Hepatocyte (in vitro differentiated cells): ENCODE measurements around the gene FLVCR2. TPM values are rescaled to one million over a fixed set of nuclear protein-coding genes. Genes with fewer than 3 reads are reported as not detected.

Source experiments
- DNase-seq: peaks from one replicate; pipeline ENCODE4 v3.0.0-alpha.2; 2016; ENCODE audit warnings: low spot score
- H2AFZ ChIP-seq: fragments of 200-600 bp; sonication (generic); 2 replicates; pipeline ENCODE4 v1.6.0; 2016; ENCODE audit warnings: antibody characterized with exemption, mild to moderate bottlenecking
- H3K27ac ChIP-seq: fragments of 200-600 bp; sonication (generic); 2 replicates; pipeline ENCODE4 v1.5.1; 2016; ENCODE audit warnings: mild to moderate bottlenecking
- H3K27me3 ChIP-seq: fragments of 200-600 bp; sonication (generic); 2 replicates; pipeline ENCODE4 v1.6.1; 2016
- H3K36me3 ChIP-seq: fragments of 200-600 bp; sonication (generic); replicated peaks from 2 replicates; pipeline ENCODE4 v1.5.1; 2016; ENCODE audit warnings: low read depth; ENCODE audit not compliant: insufficient read depth
- H3K4me1 ChIP-seq: fragments of 200-600 bp; sonication (generic); 2 replicates; pipeline ENCODE4 v1.5.1; 2016; ENCODE audit warnings: mild to moderate bottlenecking, moderate library complexity; ENCODE audit not compliant: insufficient read depth
- H3K4me2 ChIP-seq: fragments of 200-600 bp; sonication (generic); 2 replicates; pipeline ENCODE4 v1.6.0; 2016
- H3K4me3 ChIP-seq: fragments of 200-600 bp; sonication (generic); 2 replicates; pipeline ENCODE4 v1.5.1; 2016; ENCODE audit warnings: mild to moderate bottlenecking
- H3K79me2 ChIP-seq: fragments of 200-600 bp; sonication (generic); 2 replicates; pipeline ENCODE4 v1.6.0; 2017; ENCODE audit warnings: mild to moderate bottlenecking
- H3K9me2 ChIP-seq: fragments of 200-600 bp; sonication (generic); replicated peaks from 2 replicates; pipeline ENCODE4 v1.6.0; 2017; ENCODE audit warnings: mild to moderate bottlenecking; ENCODE audit not compliant: insufficient read depth
- H3K9me3 ChIP-seq: fragments of 200-600 bp; sonication (generic); 2 replicates; pipeline ENCODE4 v1.5.1; 2016; ENCODE audit warnings: low read depth, mild to moderate bottlenecking
- H4K20me1 ChIP-seq: fragments of 200-600 bp; sonication (generic); 2 replicates; pipeline ENCODE4 v1.6.0; 2016; ENCODE audit warnings: mild to moderate bottlenecking; ENCODE audit not compliant: insufficient read depth, poor library complexity, severe bottlenecking
- EZH2 ChIP-seq: fragments of 200-600 bp; sonication (generic); IDR thresholded peaks from 2 replicates; pipeline ENCODE4 v1.6.1; 2016; ENCODE audit warnings: antibody characterized with exemption, mild to moderate bottlenecking, borderline replicate concordance
- EZH2phosphoT487 ChIP-seq: fragments of 200-600 bp; sonication (generic); IDR thresholded peaks from one replicate; pipeline ENCODE4 v1.6.1; 2018; ENCODE audit warnings: antibody characterized with exemption, mild to moderate bottlenecking, low read depth, moderate library complexity; ENCODE audit not compliant: unreplicated experiment, severe bottlenecking
- WGBS: methylation state at CpG from one replicate; pipeline ENCODE4 v1.1.6; 2016; ENCODE audit warnings: low lambda C conversion rate; ENCODE audit errors: missing lambda C conversion rate; 5-methylcytosine and 5-hydroxymethylcytosine counted together
- polyA plus RNA-seq: library from polyadenylated mRNA; unstranded; fragments of >200 nt; fragmentation: Nextera tagmentation; extraction: Ambion mirVana; gene quantifications from 2 replicates; pipeline ENCODE4 v1.2.1, GENCODE V29; 2016
- total RNA-seq: library from RNA; depleted of rRNA; stranded (reverse); fragments of >200 nt; gene quantifications from 2 replicates; pipeline ENCODE4 v1.2.3, GENCODE V29; 2014
- TF ChIP-seq, protein P1 (sequence below): fragments of 200-600 bp; sonication (generic); IDR thresholded peaks from 2 replicates; pipeline ENCODE4 v1.5.1; 2016; ENCODE audit warnings: antibody characterized with exemption, mild to moderate bottlenecking; ENCODE audit not compliant: poor library complexity

FLVCR2 gene
- total and polyA plus RNA-seq, 2 experiments from 2014 or later: 9.5 to 10.1 TPM

DNA sequence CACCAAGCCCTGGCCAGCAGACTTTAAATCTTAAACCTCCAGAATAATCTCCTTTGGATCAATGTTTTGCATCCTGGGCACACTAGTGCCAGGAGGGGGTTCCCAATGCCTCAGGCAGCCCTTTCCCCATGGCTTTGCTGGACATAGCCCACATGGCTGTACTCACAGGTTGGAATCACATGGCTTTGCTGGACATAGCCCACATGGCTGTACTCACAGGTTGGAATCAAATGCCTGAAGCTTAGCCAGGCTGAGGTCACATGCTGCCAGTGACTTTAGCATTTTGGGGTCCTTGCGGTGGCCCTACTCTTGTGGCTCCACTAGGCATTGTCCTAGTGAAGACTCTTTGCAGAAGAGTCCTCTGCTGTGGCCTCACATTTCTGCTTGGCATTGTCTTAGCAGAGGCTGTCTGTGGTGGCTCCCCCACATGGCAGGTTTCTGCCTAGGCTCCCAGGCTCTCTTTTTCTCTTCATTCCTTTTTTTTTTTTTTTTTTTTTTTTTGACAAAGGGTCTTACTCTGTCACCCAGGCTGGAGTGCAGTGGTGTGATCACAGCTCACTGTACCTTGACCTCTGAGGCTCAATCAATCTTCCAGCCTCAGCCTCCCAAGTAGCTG lies 13.0 kb downstream of the FLVCR2 start:
- Histone ChIP-seq H3K4me3 (no peak overlapping the region), H3K36me3 (no peaks in the 10 kb centered on the region), H3K27me3 (no peaks in the 10 kb centered on the region), H3K4me1 (no peaks in the 10 kb centered on the region), H3K27ac (no peak overlapping the region), H3K9me3 (no peaks in the 10 kb centered on the region), H3K79me2 (peaks cover 11% of the 10 kb centered on the region), H2AFZ (no peak overlapping the region), H3K9me2 (no peaks in the 10 kb centered on the region), H4K20me1 (no peaks in the 10 kb centered on the region), H3K4me2 (no peak overlapping the region)
- DNase-seq: no peak
- WGBS: 100% methylated on average over 1 of the region's 1 CpG
- TF ChIP-seq, protein P1, sequence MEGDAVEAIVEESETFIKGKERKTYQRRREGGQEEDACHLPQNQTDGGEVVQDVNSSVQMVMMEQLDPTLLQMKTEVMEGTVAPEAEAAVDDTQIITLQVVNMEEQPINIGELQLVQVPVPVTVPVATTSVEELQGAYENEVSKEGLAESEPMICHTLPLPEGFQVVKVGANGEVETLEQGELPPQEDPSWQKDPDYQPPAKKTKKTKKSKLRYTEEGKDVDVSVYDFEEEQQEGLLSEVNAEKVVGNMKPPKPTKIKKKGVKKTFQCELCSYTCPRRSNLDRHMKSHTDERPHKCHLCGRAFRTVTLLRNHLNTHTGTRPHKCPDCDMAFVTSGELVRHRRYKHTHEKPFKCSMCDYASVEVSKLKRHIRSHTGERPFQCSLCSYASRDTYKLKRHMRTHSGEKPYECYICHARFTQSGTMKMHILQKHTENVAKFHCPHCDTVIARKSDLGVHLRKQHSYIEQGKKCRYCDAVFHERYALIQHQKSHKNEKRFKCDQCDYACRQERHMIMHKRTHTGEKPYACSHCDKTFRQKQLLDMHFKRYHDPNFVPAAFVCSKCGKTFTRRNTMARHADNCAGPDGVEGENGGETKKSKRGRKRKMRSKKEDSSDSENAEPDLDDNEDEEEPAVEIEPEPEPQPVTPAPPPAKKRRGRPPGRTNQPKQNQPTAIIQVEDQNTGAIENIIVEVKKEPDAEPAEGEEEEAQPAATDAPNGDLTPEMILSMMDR: no peak
- TF ChIP-seq EZH2phosphoT487: no peak
- no peak for TF ChIP-seq EZH2

DNA sequence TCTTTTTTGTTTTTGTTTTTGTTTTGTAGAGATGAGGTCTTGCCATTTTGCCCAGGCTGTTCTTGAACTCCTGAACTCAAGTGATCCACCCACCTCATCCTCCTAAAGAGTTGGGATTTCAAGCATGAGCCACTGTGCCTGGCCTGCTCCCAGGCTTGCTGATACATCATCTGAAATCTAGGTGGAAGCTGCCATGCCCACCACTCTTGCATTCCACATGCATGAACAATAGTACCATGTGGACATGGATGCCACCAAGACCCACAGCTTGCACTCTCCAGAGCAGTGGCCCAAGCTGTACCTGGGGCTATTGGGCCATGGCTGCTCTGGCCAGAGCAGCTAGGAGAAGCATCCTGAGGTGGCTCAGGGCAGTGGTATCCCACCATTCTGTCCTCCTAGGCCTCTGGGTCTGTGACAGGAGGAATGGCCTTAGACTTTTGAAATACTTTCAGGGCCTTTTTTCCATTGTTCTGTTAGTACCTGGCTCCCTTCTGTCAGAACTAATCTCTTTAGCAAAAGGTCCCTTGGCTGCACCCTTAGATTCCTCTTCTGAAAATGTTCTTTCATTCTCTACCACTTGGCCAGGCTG lies 13.7 kb downstream of the FLVCR2 start:
- Histone ChIP-seq H3K9me3 (no peaks in the 10 kb centered on the region), H3K9me2 (no peaks in the 10 kb centered on the region), H3K4me3 (no peak overlapping the region), H4K20me1 (no peaks in the 10 kb centered on the region), H2AFZ (no peak overlapping the region), H3K36me3 (no peaks in the 10 kb centered on the region), H3K4me1 (no peaks in the 10 kb centered on the region), H3K4me2 (no peak overlapping the region), H3K79me2 (peaks cover 8% of the 10 kb centered on the region), H3K27ac (no peak overlapping the region), H3K27me3 (no peaks in the 10 kb centered on the region)
- no peak for DNase-seq
- TF ChIP-seq, protein P1: no peak
- TF ChIP-seq EZH2phosphoT487 (no peak), EZH2 (no peak)

DNA sequence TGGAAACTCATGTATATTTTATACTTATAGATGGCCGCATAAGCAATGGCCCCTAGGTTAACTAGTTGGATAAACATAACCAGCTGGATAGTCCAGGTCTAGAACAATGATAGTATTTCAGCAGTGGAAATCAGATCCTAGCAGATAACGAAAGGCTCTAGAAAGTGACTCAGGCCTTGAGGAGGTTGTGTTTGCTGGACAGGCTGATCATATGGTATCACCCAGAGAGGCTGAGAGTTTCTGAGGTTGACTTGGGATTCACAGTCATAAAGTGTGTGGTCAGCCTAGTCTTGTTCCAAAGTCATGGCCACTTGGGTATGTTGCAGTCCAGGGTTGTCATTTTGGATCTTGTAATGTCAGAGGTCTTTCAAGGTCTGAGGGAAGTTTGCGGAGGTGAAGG lies 16.8 kb downstream of the FLVCR2 start:
- H3K9me2 ChIP-seq: no peaks in the 10 kb centered on the region
- no peak overlapping the region for H3K4me2 ChIP-seq
- H3K27me3 ChIP-seq: no peaks in the 10 kb centered on the region
- DNase-seq: no peak
- no peaks in the 10 kb centered on the region for H3K9me3 ChIP-seq
- TF ChIP-seq EZH2phosphoT487 (no peak), EZH2 (no peak)
- TF ChIP-seq, protein P1: no peak
- H3K27ac ChIP-seq: no peak overlapping the region
- H3K4me3 ChIP-seq: no peak overlapping the region
- H3K36me3 ChIP-seq: no peaks in the 10 kb centered on the region
- WGBS: 95% methylated on average over 3 of the region's 3 CpGs
- H3K4me1 ChIP-seq: no peaks in the 10 kb centered on the region
- no peak overlapping the region for H2AFZ ChIP-seq
- H4K20me1 ChIP-seq: no peaks in the 10 kb centered on the region
- peaks cover 4% of the 10 kb centered on the region for H3K79me2 ChIP-seq
